Mesenteric fat pad (tissue), 1 donor: ENCODE data around the gene JPH2. TPM values are rescaled to one million over a fixed set of nuclear protein-coding genes. Genes with fewer than 3 reads are reported as not detected.
"Not testable (repeated sequence)": the region's sequence is repeated elsewhere in the genome, so short reads cannot be mapped to it uniquely, and the experiment has no call there.

Source experiments
- DNase-seq: peaks from one replicate; pipeline ENCODE4 v3.0.0-alpha.2; 2020; ENCODE audit warnings: low spot score
- long read RNA-seq: library from polyadenylated mRNA; unstranded; transcript quantifications from one replicate; pipeline ENCODE4 v2.0.0, GENCODE V29; 2020
- total RNA-seq: library from RNA; stranded (reverse); fragmentation: NEBNext Ultra II Directional; extraction: Animal tissue kit (Norgen Biotek cat#: 25700); gene quantifications from one replicate; pipeline ENCODE4 v1.2.1, GENCODE V29; 2021
- donor health status: DM: yes; HTN: yes; CAD: no.

JPH2 gene
- 5.6 TPM for total RNA-seq
- long read RNA-seq, partial matches to known transcripts, result 3 of 8 reads
- long read RNA-seq, other reads (novel, unspliced or antisense), result 2 of 8 reads

- DNase-seq, result no peak
Measured at GRCh38 chr20:44187054-44187771, at the start of gene JPH2. JPH2 (minus strand) TSS chr20:44187188; CDS start chr20:44186705, 483 bp downstream.

- DNase-seq, result no peak
Measured at GRCh38 chr20:44235702-44236101, 48.7 kb upstream of the JPH2 start.

GRCh38 chr20:44234566-44235317, 47.8 kb upstream of the JPH2 start:
- DNase-seq, result no peak

GRCh38 chr20:44233436-44234016, 46.5 kb upstream of the JPH2 start:
- no peak for DNase-seq

- DNase-seq, result not testable (repeated sequence)
Measured at GRCh38 chr20:44232469-44232856, 45.5 kb upstream of the JPH2 start.

- DNase-seq, result peak; percentile 55
Measured at GRCh38 chr20:44231713-44232468, 44.9 kb upstream of the JPH2 start.

- peak; percentile 30 for DNase-seq
Measured at GRCh38 chr20:44231193-44231592, 44.2 kb upstream of the JPH2 start.

- DNase-seq, result peak; percentile 78
Measured at GRCh38 chr20:44228465-44229258, 41.7 kb upstream of the JPH2 start.

GRCh38 chr20:44224637-44225036, 37.6 kb upstream of the JPH2 start:
- DNase-seq, result peak; percentile 37

- DNase-seq, result no peak
Measured at GRCh38 chr20:44223721-44224120, 36.7 kb upstream of the JPH2 start.

GRCh38 chr20:44222633-44223368, 35.8 kb upstream of the JPH2 start:
- no peak for DNase-seq

- no peak for DNase-seq
Measured at GRCh38 chr20:44222027-44222426, 35.0 kb upstream of the JPH2 start.

GRCh38 chr20:44221368-44221954, 34.5 kb upstream of the JPH2 start:
- DNase-seq, result no peak

GRCh38 chr20:44219791-44220190, 32.8 kb upstream of the JPH2 start:
- no peak for DNase-seq

GRCh38 chr20:44219170-44219730, 32.3 kb upstream of the JPH2 start:
- no peak for DNase-seq

GRCh38 chr20:44218446-44218845, 31.5 kb upstream of the JPH2 start:
- DNase-seq, result no peak

GRCh38 chr20:44217342-44218092, 30.5 kb upstream of the JPH2 start:
- no peak for DNase-seq

GRCh38 chr20:44215125-44215524, 28.1 kb upstream of the JPH2 start:
- no peak for DNase-seq
